Heart right ventricle (tissue), 16 donors: Measurements from ENCODE around the gene HELT. TPM values are rescaled to one million over a fixed set of nuclear protein-coding genes. Genes with fewer than 3 reads are reported as not detected.
"Not testable (repeated sequence)": the region's sequence is repeated elsewhere in the genome, so short reads cannot be mapped to it uniquely, and the experiment has no call there.

Experiments used
- ATAC-seq, 8 donors: fragments of 200-7000 bp; cut with Tn5 transposase; one replicate each; pipeline ENCODE4 v1.9.1; 2020; ENCODE audit warnings: mild to moderate bottlenecking in 8 of 8, moderate library complexity in 8 of 8, moderate number of reproducible peaks in 1 of 8
- DNase-seq, 2 donors: peaks; one replicate each; pipeline ENCODE4 v3.0.0-alpha.2; 2020
- H3K27ac ChIP-seq, 10 donors: fragments of 200-600 bp; sonication (generic) in 2 of 10; one replicate each; pipeline versions ENCODE4 v1.5.0 to v1.8.0; 2020 to 2022; ENCODE audit warnings: mild to moderate bottlenecking in 3 of 10
- H3K27me3 ChIP-seq, 7 donors: fragments of 200-600 bp; one replicate each; pipeline ENCODE4 v1.8.0; 2021 to 2022; ENCODE audit warnings: mild to moderate bottlenecking in 2 of 7
- H3K36me3 ChIP-seq, 9 donors: fragments of 200-600 bp; sonication (generic) in 1 of 9; one replicate each; pipeline versions ENCODE4 v1.5.0 to v1.8.0; 2020 to 2022; ENCODE audit warnings: mild to moderate bottlenecking in 2 of 9
- H3K4me1 ChIP-seq, 9 donors: fragments of 200-600 bp; sonication (generic) in 1 of 9; one replicate each; pipeline versions ENCODE4 v1.5.0 to v1.8.0; 2020 to 2022; ENCODE audit warnings: mild to moderate bottlenecking in 4 of 9
- H3K4me3 ChIP-seq, 10 donors: fragments of 200-600 bp; sonication (generic) in 2 of 10; one replicate each; pipeline versions ENCODE4 v1.5.0 to v1.8.0; 2020 to 2022; ENCODE audit warnings: mild to moderate bottlenecking in 7 of 10, moderate library complexity in 2 of 10
- H3K9me3 ChIP-seq, 11 donors: fragments of 200-600 bp in 10 of 11; sonication (generic) in 2 of 11; one replicate each; pipeline versions ENCODE4 v1.5.0 to v1.8.0; 2013 to 2022; ENCODE audit warnings: mild to moderate bottlenecking in 2 of 11, control low read depth in 1 of 11, moderate library complexity in 1 of 11
- WGBS, 2 donors: extraction: QIAGEN DNeasy Blood & Tissue Kit; methylation state at CpG; one replicate each; pipeline ENCODE4 v1.1.7; 2013; ENCODE audit warnings: inconsistent platforms in 1 of 2; 5-methylcytosine and 5-hydroxymethylcytosine counted together
- intact Hi-C, 10 donors: fragments of 100-400 bp; cut with DNase I; formaldehyde crosslinking; loops; one replicate each; pipeline versions ENCODE4 v1.11.1 to v1.14.2; 2022
- polyA plus RNA-seq, 2 donors: library from polyadenylated mRNA; stranded (reverse); fragments of 200-250 nt; gene quantifications; one replicate each; pipeline ENCODE4 v1.2.3, GENCODE V29; 2013
- total RNA-seq, 10 donors: library from RNA; stranded (reverse); fragmentation: NEBNext Ultra II Directional in 3 of 10; extraction: Animal tissue kit (Norgen Biotek cat#: 25700) in 3 of 10; gene quantifications; one replicate each; pipeline versions ENCODE4 v1.2.1 to v1.2.4, GENCODE V29; 2021 to 2023
- TF ChIP-seq, protein P1 (sequence below), 9 donors: fragments of 200-600 bp; sonication (generic) in 2 of 9; IDR thresholded peaks; one replicate each; pipeline versions ENCODE4 v1.5.0 to v1.8.0; 2021 to 2022; ENCODE audit warnings: antibody characterized with exemption in 9 of 9, mild to moderate bottlenecking in 5 of 9, moderate library complexity in 1 of 9
- donor health status: Arrhythmogenic right ventricular cardiomyopathy.
- donor health status: ischemic (EF 13 %, LVEDD 7.1; RV severe dilation, severe dysfunction).
- donor health status: healthy with polysubstance abuse.
- donor health status: DM: no; HTN: yes; CAD: no.
- donor health status: DM: no; HTN: no; CAD: no.
- donor health status: ischemic (EF 25% LVEDD 6.9; RV normal size, moderate dysfunction).
- donor health status: ischemic (EF 25% LVEDD 5.7; RV mildly dilated, moderate dysfunction).
- donor health status: healthy.
- donor health status: DM: yes; HTN: yes; CAD: no.
- donor health status: Ischemic cardiomyopathy.
- donor health status: ischemic (EF 35%, LVEDD 5.7; RV mildly dilated, moderate dysfunction).
- donor health status: nonischemic (EF 11% LVEDD 7.7; RV severe dilation, severe dysfunction).
- donor health status: DM: yes; HTN: yes; CAD: no.
- donor health status: PGD.
- donor health status: ischemic (EF 29% LVEDD 5.4; RV normal size, mild dysfunction).
- donor health status: nonischemic (EF 23%, LVEDD 6.1; RV moderate dilation, normal function).

The HELT gene
- total and polyA plus RNA-seq, 12 donors = not detected

DNA sequence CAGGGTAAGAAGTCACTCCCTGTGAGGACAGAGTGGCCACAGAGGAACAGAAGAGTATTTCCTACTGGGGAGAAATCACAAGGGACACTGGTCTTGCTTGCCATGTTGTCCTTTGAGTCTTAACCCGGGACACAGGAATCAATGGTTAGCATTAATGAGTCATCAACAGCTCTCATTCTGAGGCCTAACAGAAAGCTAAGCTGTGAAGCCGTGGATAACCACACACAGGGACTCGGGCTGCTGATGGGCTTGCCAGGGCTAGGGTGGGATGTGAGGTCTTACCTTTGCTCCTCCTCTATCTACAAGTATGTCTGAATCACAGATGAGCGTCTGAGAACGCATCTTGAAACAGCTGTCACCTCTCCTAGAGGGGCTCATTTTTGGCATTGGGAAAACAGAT, 22.2 kb downstream of the HELT start:
- Histone ChIP-seq H3K4me1 (peaks cover 0 to 11% (median 6%) of the 10 kb centered on the region in 9 donors), H3K27ac (no peak overlapping the region), H3K27me3 (no peaks in the 10 kb centered on the region), H3K4me3 (no peak overlapping the region), H3K36me3 (no peaks in the 10 kb centered on the region), H3K9me3 (peaks cover 0 to 4% (median 0%) of the 10 kb centered on the region in 11 donors)
- WGBS, 2 donors = 78 to 80% methylated on average over 5 of the region's 5 CpGs
- intact Hi-C loops = loop anchor here in 7 of 10 donors (1.0 to 5.0 kb wide), 6 partner anchors 47 to 143 kb away; no protein-coding TSS in a partner anchor
- peak in 1 of 8 donors; percentile 18 for ATAC-seq
- no peak for DNase-seq
- TF ChIP-seq, protein P1, sequence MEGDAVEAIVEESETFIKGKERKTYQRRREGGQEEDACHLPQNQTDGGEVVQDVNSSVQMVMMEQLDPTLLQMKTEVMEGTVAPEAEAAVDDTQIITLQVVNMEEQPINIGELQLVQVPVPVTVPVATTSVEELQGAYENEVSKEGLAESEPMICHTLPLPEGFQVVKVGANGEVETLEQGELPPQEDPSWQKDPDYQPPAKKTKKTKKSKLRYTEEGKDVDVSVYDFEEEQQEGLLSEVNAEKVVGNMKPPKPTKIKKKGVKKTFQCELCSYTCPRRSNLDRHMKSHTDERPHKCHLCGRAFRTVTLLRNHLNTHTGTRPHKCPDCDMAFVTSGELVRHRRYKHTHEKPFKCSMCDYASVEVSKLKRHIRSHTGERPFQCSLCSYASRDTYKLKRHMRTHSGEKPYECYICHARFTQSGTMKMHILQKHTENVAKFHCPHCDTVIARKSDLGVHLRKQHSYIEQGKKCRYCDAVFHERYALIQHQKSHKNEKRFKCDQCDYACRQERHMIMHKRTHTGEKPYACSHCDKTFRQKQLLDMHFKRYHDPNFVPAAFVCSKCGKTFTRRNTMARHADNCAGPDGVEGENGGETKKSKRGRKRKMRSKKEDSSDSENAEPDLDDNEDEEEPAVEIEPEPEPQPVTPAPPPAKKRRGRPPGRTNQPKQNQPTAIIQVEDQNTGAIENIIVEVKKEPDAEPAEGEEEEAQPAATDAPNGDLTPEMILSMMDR (IDR thresholded peaks at IDR 0.05) = no peak

DNA sequence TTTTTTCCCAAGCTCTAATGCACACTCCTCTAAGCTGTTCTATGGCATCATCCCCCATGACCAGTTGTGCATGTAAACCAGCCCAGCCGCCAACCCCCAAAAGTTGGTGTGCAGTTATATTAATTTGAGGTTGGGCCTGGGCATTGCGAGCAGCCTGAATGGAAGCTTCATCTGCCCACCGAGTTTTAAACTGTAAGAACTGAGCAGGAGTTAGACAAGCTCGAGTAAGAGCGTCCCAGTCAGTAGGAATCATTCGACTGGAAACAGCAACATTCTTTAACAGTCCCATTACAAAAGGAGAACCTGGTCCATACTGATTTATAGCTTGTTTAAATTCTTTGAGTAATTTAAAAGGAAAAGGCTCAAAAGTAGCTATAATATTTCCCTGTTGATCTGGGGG, 32.0 kb downstream of the HELT start:
- H3K9me3 ChIP-seq, DNase-seq, H3K27ac ChIP-seq, H3K4me3 ChIP-seq, H3K36me3 ChIP-seq, intact Hi-C loops, ATAC-seq, H3K4me1 ChIP-seq: not testable (repeated sequence)
- 89 to 93% methylated on average over 6 of the region's 6 CpGs for WGBS, 2 donors
- H3K27me3 ChIP-seq = peaks cover 0 to 15% (median 3%) of the 10 kb centered on the region in 7 donors

DNA sequence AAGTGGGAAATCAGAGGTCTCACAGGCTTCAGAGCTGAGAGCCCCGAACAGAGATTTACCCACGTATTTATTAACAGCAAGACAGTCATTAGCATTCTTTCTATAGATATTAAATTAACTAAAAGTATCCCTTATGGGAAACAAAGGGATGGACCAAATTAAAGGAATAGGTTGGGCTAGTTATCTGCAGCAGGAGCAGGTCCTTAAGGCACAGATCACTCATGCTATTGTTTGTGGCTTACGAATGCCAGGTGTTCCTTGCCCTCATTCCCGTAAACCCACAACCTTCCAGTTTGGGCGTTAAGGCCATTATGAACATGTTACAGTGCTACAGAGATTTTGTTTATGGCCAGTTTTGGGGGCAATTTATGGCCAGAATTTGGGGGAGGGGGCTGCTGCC, 33.0 kb downstream of the HELT start:
- H3K27ac ChIP-seq, H3K36me3 ChIP-seq, H3K4me3 ChIP-seq, H3K9me3 ChIP-seq, H3K4me1 ChIP-seq, ATAC-seq, DNase-seq: not testable (repeated sequence)
- intact Hi-C loops = loop anchor here in 1 of 10 donors (1.0 kb wide), 1 partner anchor 31 kb away; no protein-coding TSS in a partner anchor
- 97 to 98% methylated on average over 5 of the region's 5 CpGs for WGBS, 2 donors
- peaks cover 0 to 15% (median 3%) of the 10 kb centered on the region in 7 donors for H3K27me3 ChIP-seq

DNA sequence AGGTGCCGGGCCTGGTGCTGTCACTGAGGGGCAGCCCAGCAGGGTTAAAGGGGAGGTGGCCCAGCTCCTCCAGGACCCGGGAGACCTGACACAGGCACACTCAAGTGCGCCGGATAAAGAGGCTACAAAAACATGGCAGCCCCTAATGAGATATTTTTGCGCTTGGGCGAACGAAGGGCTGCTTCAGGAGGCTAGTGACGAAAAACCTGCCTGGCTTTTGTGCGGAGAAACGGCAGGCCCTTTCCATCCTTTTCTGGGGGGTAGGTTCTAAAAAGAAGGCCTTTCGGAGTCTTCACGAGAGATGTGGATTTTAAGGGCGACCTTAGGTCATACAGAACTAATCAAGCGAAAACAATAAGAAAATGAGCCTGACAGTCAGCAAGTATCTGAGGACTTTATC, 35.5 kb downstream of the HELT start:
- TF ChIP-seq, protein P1 (IDR thresholded peaks at IDR 0.05) = no peak
- no peaks in the 10 kb centered on the region for H3K36me3 ChIP-seq
- peaks cover 0 to 3% (median 0%) of the 10 kb centered on the region in 7 donors for H3K27me3 ChIP-seq
- intact Hi-C loops = no loop called here
- H3K9me3 ChIP-seq = no peaks in the 10 kb centered on the region
- 95 to 97% methylated on average over 14 of the region's 14 CpGs for WGBS, 2 donors
- ATAC-seq = no peak
- DNase-seq = no peak
- no peak overlapping the region for H3K4me3 ChIP-seq
- no peaks in the 10 kb centered on the region for H3K4me1 ChIP-seq
- H3K27ac ChIP-seq = no peak overlapping the region

DNA sequence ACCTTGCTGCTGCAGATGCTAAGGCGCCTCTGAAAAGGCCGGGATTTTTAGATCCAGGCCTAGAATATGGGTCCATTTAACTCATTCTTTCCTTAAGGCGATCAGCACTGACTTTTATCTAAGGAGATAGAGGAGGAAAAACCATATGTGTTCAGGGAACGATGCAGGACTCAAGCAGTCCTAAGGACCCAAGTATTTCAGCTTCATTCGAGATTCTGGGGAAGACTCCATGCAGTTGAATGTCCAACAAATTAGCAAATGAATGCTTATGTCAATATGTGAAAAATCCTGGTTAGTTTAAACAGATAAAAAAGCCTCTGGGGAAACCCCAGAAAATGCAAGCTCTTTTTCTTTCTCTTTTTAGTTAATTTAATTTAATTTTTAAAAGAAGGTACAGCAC, 36.0 kb downstream of the HELT start:
- intact Hi-C loops = no loop called here
- peaks cover 0 to 3% (median 0%) of the 10 kb centered on the region in 7 donors for H3K27me3 ChIP-seq
- DNase-seq (no peak), ATAC-seq (no peak)
- H3K36me3 ChIP-seq = no peaks in the 10 kb centered on the region
- TF ChIP-seq, protein P1 (IDR thresholded peaks at IDR 0.05) = no peak
- no peaks in the 10 kb centered on the region for H3K4me1 ChIP-seq
- H3K27ac ChIP-seq = no peak overlapping the region
- no peak overlapping the region for H3K4me3 ChIP-seq
- 84 to 87% methylated on average over 5 of the region's 5 CpGs for WGBS, 2 donors
- H3K9me3 ChIP-seq = no peaks in the 10 kb centered on the region
